ENCODE results near the gene ZBTB24. TPM values are rescaled to one million over a fixed set of nuclear protein-coding genes. Genes with fewer than 3 reads are reported as not detected.

The ZBTB24 gene
- total and polyA plus RNA-seq, 2 of the 13 experiments (the other 11 are each of a cell fraction or from before 2014, with no cell fraction given): 1.5 to 6.2 TPM

GRCh38 chr6:109456111-109456583 lies 26.9 kb downstream of the ZBTB24 start (continued):
- TF ChIP-seq FUBP1 (CRISPR knock-in tag; IDR thresholded peaks at IDR 0.05; ENCODE audit: borderline replicate concordance) (no peak), HNF4A (CRISPR knock-in tag; IDR thresholded peaks at IDR 0.05) (peak; percentile 55; the same call in 1 of the 2 replicates), KIAA2018 (CRISPR knock-in tag; IDR thresholded peaks at IDR 0.05; ENCODE audit: borderline replicate concordance) (no peak), CENPBD1 (CRISPR knock-in tag; IDR thresholded peaks at IDR 0.05; ENCODE audit: borderline replicate concordance, low read depth) (no peak), ZNF724P (CRISPR knock-in tag; IDR thresholded peaks at IDR 0.05; ENCODE audit: borderline replicate concordance) (no peak), ZNF331 (CRISPR knock-in tag; IDR thresholded peaks at IDR 0.05) (0 out of 2 replicates have a peak, but pooled peaks have one; percentile 3), ZNF839 (CRISPR knock-in tag; IDR thresholded peaks at IDR 0.05; ENCODE audit: borderline replicate concordance) (no peak), RXRA (CRISPR knock-in tag; IDR thresholded peaks at IDR 0.05) (0 out of 2 replicates have a peak, but pooled peaks have one; percentile 47), ZNF274 (CRISPR knock-in tag; IDR thresholded peaks at IDR 0.05) (no peak), ZBTB34 (CRISPR knock-in tag; IDR thresholded peaks at IDR 0.05) (no peak), ZNF205 (CRISPR knock-in tag; IDR thresholded peaks at IDR 0.05) (no peak), NFE2 (CRISPR knock-in tag; IDR thresholded peaks at IDR 0.05) (no peak), SCMH1 (CRISPR knock-in tag; IDR thresholded peaks at IDR 0.05; ENCODE audit: borderline replicate concordance) (no peak), NR2C2 (CRISPR knock-in tag; IDR thresholded peaks at IDR 0.05; ENCODE audit: borderline replicate concordance) (peak; percentile 40; the same call in 1 of the 2 replicates), ZFP41 (CRISPR knock-in tag; IDR thresholded peaks at IDR 0.05; ENCODE audit: borderline replicate concordance) (no peak), KLF16 (CRISPR knock-in tag; IDR thresholded peaks at IDR 0.05) (no peak)
